ENCODE measurements around the gene PLXNB2.

The PLXNB2 gene

DNA sequence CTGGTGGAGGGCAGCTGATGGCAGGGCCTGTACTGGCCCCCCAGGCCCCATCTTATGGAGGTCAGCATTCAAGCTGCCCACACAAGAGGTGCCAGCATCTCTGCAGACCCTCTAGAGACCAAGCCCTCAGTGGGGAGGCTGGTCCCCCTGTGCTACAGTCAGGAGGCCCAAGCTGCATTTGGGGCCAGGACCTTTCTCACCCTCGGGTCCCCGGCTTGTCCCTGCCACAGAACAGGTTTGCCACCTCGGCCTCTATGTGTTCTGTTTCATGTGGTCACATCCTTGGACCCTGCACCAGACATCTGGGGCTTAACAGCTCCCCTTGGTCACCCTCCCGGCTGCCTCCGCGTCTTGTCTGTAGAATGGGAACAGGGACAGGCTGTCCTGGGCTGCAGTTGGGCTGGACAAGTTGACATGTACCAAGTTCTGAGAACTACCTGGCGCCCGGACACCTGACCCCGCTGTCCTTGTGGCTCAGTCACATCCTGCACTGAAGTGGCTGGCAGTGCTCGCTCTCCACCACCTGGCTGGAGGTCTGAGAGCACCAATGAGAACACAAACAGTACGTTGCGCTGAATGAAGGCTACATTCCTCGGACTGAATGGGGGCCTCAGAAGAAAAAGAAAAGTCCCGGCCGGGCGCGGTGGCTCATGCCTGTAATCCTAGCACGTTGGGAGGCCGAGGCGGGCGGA lies 2.7 kb upstream of the PLXNB2 start:
- FAIRE-seq = no peak

DNA sequence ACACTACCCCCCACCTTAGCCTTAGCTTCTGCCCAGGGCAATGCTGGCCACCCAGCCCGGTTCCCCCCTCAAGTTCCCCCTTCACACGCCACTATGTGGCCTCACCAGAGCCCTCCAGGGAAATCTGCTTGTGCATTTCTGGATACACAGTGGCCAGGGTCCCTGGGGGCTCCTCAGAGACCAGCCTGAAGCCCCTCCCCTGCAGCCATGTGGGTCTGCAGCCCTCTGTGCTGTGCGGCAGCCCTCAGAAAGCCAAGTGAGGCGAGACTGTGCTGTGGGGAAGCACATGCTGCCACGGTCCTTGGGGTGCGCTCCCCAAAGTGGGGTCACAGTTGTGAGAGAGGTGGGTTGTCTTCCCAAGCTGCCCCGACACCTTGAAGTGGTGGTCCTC lies 2.1 kb upstream of the PLXNB2 start:
- FAIRE-seq = no peak

- FAIRE-seq = no peak
These were observed 1.6 kb upstream of the PLXNB2 start for GRCh38 chr22:50308986-50309600.

GRCh38 chr22:50308597-50308935 lies 1.1 kb upstream of the PLXNB2 start:
- FAIRE-seq = peak; percentile 3

DNA sequence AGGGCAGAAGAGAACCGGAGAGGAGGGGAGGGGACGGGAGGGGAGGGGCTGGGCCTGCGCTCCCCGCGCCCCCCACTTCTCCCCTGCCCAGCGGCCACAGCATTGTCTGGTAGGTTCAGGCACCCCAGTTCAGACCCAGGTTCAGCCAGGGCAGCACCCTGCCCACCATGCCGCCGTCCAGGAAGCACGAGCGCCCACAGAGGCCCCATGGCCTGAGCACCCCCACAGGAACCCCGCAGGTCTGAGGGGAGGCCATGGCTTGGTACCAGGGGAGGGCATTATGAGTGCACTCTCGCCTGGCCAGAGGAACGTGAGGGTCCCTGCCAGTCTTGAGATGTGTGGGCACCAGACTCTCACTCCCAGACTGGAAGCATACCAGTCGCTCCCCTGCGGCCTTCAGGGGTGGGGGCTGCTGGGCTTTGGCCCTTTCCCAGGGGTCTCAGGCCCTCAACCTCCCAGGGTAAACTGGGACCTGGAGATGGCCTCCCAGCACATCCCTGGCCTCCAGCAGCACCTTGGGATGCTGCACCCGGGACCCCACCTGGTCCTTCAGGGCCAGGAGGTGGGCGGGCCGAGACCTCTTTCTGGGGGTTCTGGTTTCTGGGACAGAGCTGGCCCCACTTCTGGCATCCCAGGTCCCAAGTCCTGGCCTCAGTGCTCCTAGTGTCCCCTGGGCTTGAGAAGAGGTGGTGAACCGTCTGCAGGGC lies 597 bp upstream of the PLXNB2 start:
- no peak for FAIRE-seq

DNA sequence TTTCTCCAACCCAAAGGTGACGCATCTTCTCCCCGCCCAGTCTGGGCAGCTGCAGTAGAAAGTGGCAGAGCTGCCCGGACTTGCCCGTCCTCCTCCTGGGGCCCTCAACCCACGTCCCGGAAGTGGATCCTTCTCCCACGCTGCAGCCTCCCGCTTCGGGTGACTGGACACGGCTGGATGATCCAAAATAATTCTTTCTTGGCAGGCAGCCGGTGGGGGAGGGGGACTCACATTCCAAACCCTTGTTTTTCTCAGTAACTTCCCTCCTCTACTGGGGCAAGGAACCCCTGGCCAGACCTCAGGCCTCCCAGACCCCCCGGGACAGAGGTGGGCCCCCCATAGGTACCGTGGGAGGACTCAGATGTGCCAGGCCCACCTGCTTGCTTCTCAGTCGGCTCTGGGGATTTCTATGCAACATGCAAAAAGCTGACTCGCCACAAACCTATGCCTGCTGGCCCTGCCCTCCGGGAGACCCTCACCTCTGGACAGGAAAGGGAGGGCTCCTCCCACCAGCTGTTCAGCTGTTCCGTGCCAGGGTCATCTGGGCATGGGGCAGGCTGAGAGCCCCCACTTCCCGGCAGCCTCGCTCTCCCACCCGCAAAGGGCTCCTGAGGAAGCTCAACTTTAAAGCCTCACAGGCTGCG lies 1.4 kb downstream of the PLXNB2 start:
- no peak for FAIRE-seq

DNA sequence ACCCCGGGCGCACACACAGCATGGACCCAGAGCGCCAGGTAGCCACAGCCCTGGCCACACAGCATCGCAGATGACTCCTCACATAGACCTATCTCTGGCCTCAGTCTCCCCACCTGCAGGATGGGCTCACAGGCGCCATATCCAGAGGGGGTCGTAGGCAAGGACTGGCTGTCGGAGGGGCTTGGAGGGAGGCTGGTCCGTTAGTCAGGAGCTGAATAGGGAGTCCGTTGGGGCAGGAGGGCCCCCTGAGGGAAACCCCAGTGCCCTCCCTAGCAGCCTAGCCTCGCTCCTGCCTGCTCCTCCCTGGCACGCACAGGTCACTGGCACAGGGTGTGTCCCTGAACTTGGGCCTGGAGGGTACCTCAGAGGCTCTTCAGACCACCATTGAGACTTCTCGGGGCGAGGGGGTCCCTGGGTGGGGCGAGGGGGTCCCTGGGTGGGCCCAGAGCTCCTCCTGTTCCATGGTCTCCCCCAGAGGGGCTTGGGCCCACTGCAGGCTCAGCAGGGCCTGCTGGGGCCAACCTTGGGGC lies 2.0 kb downstream of the PLXNB2 start:
- FAIRE-seq = no peak

DNA sequence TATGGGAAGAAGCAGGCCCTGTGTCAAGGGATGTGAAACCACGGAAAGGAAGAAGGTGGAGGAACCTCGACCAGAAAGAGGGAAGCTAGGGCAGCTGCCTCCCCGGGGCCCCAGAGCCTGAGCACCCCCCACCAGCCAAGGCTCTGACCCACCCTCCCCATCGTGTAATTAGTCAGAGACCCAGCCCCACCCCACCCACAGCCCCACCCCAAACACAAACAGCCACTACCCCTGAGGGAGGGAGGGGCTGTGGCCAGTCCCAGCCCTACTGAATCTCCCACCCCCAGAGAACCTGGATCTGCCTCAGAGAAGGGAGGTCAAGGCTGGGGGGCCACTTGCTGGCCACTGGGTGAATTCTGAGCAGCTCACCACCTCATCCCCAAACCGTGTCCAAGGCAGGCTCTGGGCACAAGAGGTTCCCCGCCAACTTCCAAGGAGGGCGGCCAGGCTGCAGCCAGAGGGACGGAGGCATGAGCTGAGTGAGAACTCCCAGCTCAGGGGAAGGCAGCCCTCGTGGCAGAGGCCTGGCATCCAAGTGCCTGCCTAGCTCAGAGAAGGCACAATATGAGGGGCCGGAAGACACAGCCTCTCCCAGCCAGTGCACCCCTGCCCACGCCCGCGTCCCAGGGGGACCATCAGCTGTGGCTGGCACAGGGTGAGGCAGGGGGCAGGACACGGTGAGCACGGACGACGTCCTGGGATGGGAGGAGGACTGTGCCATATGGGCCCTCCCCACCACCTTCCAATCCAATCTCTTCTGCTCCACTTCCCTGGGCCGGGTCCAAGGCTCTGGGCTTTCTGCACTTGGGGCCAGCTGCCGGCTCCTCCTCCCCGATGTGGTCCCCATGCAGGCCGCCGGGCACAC lies 2.7 kb downstream of the PLXNB2 start:
- no peak for FAIRE-seq

- no peak for FAIRE-seq
These were observed 3.5 kb downstream of the PLXNB2 start for GRCh38 chr22:50303848-50304527.

- FAIRE-seq = no peak
These were observed 4.0 kb downstream of the PLXNB2 start for GRCh38 chr22:50303515-50303847.

GRCh38 chr22:50302564-50302963 lies 4.9 kb downstream of the PLXNB2 start:
- FAIRE-seq = no peak

GRCh38 chr22:50302041-50302541 lies 5.4 kb downstream of the PLXNB2 start:
- FAIRE-seq = no peak

DNA sequence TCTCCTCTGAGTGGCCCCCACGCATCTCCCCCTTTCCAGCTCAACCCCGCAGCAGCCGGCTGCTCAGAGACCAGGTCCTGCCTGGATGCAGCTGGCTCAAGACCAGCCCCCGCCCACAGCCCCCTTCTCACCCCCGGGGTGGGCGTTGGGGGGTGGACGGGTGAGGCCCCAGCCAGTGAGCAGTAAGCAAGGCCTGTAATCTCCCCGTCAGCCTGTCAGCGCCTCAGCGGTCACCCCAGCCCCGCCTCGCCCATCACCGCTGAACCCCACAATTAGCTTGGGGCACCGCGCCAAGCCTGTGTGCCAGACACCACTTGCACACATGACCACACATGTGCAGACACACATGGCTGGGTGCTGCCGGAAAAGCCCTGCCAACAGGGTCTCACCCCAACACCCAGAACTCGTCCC lies 5.9 kb downstream of the PLXNB2 start:
- no peak for FAIRE-seq

GRCh38 chr22:50300620-50301257 lies 6.7 kb downstream of the PLXNB2 start:
- FAIRE-seq = no peak

DNA sequence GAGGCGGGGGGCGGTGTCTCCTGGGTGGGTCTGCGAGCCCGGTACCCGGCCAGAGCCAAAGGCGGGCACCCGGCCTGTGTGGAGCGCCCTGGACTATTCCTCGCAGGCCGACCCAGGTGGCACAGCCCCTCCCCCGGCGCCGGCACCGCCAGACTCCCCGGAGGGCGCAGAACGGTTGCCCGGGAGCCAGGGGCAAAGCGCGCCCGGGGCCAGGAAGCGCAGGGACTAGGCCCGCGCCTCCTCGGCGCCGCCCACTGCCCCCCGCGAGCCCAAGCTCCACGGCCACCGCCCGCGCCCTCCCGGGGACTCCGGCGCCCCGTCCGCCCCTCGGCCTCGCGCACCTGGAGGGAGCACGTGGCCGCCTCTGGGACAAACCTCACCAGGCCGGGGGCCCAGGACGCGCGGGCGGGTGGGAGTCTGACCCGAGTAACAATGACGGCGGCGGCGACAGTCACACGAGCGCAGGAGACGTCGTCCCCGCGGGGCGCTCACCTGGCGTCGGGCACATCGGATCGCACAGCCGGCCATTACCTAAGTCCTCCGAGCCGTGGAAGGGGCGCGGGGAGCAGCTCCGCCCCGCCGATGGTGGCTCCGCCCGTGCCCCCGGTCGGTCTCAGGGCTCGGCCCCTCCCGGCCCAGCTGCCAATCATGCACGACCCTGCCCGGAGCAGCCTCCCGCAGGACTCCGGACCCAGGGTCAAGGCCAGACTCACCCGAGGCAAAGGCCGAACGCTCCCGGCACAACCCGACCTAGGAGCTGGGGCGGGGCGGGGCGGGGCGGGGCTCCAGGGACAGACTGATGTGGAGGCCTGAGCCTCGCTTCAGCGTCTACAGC lies 7.4 kb downstream of the PLXNB2 start:
- no peak for FAIRE-seq

DNA sequence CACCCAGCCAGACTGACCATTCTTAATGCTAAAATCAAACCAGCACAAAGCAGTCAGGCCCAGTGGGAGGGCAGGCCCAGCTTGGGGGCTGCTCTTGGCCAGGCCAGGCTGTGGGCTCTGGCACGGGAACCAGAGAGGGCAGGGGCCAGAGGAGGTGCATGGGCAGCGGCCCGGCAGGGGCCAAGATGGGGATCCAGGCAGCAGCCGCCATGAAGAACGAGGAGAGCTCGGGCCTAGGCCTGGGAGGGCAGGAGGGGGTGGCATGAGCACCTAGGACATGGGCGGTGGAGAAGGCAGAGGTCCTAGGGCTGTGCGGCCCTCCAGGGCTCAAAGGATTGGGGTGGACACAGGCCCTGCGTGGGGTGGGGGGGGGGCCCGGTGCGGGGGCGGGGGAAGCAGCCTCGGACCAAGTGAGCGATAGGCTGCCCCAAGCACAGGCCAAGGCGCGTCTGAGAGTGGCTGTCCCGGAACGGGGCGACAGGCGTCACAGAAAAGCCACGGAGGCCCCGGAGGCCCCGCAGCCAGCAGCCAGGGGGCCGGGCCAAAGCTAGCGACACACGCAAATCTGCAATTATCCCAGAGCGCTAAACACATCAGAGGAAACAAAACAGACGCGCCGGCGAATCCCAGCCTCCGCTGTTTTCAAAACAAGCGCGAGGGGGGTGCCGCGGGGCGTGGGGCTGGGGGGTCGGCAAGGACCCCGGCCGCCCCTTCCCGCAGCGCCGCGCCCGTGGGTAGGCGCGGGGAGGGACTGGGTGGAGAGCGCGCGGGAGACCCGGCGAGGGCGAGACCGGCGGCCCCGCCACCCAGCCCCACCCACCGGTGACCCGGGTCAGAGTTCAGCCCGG lies 8.3 kb downstream of the PLXNB2 start:
- no peak for FAIRE-seq

GRCh38 chr22:50298266-50298637 lies 9.2 kb downstream of the PLXNB2 start:
- FAIRE-seq = no peak

- no peak for FAIRE-seq
These were observed 9.8 kb downstream of the PLXNB2 start for GRCh38 chr22:50297510-50298265.

All from TTC549 (cell line).